Stimulated activated CD4-positive, alpha-beta T cell treated with anti-CD3 and anti-CD28 coated beads, Interleukin-15, amount 100 ng/mL, for 48 hours (primary cell): ENCODE measurements around the gene ATP5PO.

ENCODE experiments used
- DNase-seq, 2 donors: peaks; one replicate each; pipeline ENCODE4 v3.0.0-alpha.2; 2020; ENCODE audit warnings: low read depth in 2 of 2

ATP5PO gene

DNA sequence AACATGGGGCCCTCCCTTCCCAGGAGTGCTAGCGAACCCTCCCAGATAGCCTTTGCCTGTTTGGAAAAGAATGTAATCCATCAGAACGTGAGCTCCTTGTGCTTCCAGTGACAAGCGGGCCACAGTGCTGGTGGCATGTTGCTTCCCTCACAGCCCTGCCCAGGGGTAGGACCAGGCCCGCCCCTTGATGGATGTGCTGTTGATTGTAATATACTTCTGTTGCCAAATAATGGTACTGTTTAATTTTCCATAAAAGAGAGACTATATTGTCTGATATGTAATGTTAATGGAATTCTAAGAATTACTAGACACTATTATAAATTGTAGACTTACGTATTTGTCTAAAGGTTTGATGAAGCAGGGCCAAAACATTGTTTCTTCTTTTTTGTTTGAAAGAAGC lies 16.4 kb downstream of the ATP5PO start:
- DNase-seq, result no peak

- no peak for DNase-seq
Measured at GRCh38 chr21:33898586-33898985, 17.0 kb downstream of the ATP5PO start.

GRCh38 chr21:33897739-33898138 lies 17.9 kb downstream of the ATP5PO start:
- no peak for DNase-seq

GRCh38 chr21:33897098-33897497 lies 18.5 kb downstream of the ATP5PO start:
- DNase-seq, result no peak

DNA sequence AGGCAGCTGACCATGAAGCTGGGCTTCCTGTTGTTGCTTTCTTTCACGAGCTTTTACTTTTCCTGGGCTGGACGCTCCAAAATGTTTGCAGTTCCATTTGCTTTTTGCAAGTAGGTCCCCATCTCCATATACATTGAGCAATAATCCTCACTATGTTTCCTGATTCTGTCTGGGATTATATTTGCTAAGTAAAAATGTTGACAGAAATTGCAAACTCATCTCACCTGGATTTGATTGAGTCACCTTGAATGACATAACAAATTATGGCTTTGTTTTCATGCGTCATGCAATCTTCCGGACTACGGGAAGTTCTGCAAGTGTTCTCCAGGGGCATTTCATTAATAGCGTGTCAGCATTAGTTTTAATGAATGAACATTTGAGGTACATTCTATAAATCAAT lies 18.9 kb downstream of the ATP5PO start:
- no peak for DNase-seq

DNA sequence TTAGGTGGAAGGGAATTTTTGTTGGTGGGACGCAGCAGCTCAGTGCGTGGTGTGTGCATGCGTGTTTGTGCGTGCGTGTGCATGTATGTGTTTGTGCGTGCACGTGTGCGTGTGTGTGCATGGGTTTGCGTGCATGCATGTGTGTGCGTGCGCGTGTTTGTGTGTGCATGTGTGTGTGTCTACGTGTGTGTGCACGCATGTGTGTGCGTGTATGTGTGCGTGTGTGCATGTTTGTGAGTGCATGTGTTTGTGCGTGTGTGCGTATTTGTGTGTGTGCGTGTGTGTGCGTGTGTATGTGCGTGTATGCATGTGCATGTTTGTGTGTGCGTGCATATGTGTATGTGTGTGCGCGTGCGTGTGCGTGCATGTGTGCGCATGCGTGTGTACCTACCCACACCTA lies 20.2 kb downstream of the ATP5PO start:
- DNase-seq, result no peak

DNA sequence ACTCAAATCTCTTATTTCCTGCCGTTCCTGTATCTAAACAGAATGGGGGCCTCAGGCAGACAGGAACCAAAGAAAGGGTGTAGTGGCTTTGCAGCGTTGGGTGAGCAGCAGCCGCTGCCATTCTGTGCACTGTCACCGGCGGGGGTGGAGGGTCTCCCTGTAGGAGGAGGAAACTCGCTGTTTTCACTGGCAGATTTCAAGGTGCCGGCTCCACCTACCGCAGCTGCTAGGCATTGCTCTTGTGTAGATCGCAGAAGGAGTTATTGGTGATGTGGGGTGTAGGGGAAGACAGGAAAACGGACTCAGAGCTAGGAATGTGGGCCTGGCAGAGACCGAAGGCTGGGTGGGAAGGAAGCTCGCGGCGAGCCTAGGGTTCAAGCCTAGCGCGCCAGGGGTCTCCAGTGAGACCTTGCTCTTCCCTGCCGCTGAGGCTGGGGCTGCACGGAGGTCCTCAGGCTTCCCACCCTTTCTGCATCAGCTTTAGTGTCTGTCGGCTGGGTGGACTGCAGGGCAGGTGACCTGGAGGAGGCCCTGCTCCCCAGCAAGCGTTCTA lies 20.8 kb downstream of the ATP5PO start:
- DNase-seq, result peak; percentile 58 to 64

GRCh38 chr21:33893917-33894316 lies 21.7 kb downstream of the ATP5PO start:
- no peak for DNase-seq

DNA sequence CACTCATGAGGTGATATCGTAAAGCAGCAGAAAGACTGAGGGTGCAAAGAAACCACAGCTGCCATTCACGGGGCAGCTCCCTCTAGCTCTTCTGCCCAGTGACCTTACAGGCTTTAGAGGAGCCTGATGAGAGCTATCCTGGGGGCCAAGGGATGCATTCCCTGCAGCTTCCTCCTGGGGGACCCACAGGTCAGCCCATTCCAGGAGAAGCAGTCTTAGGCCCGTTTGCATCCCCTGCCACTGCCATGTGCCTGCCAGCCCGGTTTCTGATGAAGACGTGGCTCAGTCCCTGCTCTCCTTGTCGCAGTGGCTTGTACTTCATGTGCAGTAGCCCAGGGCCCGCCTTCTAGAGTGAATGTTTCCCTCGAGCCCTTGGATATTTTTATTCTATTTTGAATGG lies 22.8 kb downstream of the ATP5PO start:
- DNase-seq, result no peak

DNA sequence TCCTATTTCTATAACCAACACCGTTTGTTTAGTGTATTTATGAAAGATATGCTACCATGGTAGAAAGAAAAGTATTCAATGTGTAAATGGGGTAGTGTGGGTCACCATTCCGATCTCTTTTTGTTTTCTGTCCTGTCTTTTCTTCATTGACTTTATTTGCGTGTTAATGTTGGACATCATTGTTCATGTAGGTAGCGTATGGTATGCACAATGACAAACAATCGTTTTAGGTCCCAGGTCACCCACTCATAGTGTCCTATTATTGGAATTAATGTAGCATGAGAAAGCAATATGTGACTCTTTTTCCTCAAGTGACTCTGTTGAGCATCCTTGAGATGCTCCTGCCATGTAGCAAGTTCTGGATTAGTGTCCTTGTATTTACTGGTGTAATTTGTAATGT lies 25.4 kb downstream of the ATP5PO start:
- no peak for DNase-seq

GRCh38 chr21:33886321-33886720 lies 29.3 kb downstream of the ATP5PO start:
- DNase-seq, result no peak

DNA sequence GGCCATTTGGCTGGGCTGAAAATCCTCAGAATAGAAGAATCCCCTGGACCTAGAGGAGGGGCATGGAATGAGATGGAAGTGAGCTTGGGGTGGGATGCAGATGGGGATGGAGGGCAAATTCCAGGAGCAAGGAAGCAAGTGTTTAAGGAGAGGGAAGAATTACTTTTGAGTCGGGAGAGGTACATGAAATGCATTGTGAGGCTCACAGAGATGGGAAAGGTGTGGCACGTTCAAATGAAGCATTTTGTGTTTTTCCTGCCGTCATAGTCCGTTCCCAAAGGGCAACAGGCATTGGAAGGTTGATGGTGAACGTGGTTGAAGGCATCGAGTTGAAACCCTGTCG lies 30.5 kb downstream of the ATP5PO start:
- no peak for DNase-seq

- no peak for DNase-seq
Measured at GRCh38 chr21:33884376-33885171, 31.0 kb downstream of the ATP5PO start.

DNA sequence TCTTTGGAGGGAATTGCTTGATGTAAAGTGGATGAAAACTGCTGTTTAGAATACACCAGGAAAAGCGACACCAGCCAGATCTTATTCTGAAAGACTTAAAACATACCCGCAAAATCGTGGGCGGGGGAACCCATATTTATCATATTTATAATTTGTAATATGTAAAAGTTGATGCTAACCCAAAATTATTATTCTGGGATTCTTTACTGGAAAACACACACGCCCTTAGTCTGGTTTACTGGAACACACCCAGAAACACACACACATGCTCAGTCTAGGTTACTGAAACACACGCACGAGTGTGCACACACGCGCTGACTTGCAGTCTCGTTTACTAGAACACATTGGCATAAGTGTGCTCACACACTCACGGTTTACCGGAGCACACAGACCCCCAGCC lies 32.5 kb downstream of the ATP5PO start:
- DNase-seq, result no peak

DNA sequence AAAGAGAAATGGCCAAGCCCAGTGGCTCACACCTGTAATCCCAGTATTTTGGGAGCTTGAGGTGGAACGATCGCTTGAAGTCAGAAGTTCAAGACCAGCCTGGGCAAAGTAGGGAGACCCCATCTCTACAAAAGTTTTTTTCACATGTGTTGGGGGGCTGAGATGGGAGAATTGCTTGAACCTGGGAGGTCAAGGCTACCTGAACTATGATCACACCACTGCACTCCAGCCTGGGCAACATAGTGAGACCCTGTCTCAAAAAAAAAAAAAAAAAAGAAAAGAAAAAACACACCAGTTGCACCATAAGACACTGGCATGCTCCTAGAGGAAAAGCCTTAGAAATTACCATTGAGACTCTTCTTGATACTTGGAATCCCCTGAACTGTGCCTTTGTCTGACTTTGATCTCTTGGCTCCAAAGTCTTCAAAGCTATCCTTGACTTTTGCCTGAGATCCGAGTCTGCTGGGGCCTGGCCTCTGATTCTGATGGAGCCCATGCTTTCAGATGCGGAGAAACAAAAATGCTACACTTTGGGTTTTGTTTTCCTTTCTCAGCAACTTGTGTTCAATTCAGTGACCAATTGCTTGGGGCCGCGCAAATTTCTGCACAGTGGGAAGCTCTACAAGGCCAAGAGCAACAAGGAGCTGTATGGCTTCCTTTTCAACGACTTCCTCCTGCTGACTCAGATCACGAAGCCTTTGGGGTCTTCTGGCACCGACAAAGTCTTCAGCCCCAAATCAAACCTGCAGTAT lies 33.7 kb downstream of the ATP5PO start:
- DNase-seq, result no peak

GRCh38 chr21:33880626-33881025 lies 35.0 kb downstream of the ATP5PO start:
- no peak for DNase-seq

GRCh38 chr21:33878824-33879223 lies 36.8 kb downstream of the ATP5PO start:
- no peak for DNase-seq

DNA sequence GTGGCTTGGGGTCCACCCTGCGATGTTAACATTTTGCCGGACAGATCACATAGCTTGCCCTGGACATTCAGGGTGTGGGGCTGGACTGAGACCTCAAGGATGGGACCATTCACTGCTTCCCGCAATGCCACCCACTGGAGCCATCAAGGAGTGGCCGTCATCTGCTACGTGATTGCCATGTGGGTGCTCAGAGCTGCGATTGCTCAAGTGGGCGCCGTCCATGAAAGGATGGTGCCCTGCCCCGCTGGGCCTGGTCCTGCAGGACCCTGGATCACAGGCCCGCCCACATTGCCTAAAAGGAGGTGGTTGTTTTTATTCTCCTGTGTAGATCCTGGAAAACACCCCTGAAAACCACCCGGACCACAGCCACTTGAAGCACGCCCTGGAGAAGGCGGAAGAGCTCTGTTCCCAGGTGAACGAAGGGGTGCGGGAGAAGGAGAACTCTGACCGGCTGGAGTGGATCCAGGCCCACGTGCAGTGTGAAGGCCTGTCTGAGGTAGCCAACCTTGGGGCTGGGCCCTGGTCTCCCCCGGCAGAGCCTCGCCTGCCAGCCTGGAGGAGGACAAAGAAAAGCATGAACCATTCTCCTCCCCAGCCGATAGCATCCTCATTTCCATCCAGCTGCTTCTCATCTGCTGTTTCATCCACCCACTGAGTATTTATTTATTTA lies 40.4 kb downstream of the ATP5PO start:
- DNase-seq, result no peak

- DNase-seq, result no peak
Measured at GRCh38 chr21:33874161-33874560, 41.4 kb downstream of the ATP5PO start.

DNA sequence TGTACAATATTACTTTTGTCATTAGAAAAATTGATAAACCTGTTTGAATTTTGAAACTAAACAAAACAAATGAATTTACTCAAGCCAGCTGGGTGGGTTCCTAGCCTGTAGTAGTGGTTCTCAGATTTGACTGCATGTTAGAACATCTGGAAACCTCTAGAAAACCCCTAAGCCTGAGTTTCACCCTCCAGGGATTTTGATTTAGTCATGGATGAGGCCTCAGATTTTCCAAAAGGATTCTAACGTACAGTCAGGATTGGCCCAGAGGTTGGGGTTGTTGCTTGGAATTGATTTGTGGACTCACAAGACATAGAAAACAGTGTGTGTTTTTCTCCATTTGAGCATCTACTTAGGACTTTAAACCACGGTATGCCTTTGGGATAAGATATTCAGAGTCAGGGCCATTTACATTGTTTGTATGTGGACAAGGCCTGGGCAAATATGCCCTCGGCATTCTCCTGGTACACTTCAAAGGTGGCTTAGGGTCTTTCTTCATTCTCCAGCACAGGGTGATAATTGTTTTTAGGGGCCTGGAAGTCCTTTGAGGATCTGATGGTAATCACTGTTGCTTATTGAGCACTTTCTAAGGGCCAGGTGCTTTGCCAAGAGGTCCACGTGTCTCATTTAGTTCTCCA lies 42.6 kb downstream of the ATP5PO start:
- DNase-seq, result no peak

DNA sequence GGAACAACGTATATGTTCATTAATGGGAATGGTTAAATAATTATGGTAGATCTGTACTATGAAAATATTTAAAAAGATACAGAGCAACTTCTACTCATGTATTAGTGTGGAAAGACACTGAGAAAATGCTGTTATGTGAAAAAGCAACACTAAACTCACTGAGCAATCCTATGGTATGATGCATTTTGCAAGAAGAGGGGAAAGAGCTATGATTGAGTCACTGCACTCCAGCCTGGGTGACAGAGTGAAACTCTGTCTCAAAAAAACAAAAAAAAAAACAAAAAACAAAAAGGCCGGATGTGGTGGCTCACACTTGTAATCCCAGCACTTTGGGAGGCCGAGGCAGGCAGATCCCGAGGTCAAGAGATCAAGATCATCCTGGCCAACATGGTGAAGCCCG lies 44.4 kb downstream of the ATP5PO start:
- no peak for DNase-seq

DNA sequence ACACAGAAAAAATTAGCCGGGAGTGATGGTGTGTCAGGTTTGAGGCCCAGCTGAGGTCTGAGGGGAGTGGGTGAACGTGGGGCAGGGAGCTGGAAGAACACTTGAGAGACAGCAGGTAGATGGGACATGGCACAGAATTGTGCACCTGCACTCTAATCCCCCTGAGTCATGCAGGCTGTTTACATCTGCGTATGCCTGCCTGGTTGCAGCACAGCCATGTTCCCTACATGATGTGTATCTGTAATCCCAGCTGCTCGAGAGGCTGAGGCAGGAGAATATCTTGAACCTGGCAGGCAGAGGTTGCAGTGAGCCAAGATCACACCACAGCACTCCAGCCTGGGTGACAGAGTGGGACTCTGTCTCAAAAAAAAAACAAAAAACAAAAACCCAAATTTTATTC lies 44.8 kb downstream of the ATP5PO start:
- DNase-seq, result no peak
